Measurements from ENCODE around the gene ALDH7A1.
"Not testable (repeated sequence)": the region's sequence is repeated elsewhere in the genome, so short reads cannot be mapped to it uniquely, and the experiment has no call there.

The ALDH7A1 gene

DNA sequence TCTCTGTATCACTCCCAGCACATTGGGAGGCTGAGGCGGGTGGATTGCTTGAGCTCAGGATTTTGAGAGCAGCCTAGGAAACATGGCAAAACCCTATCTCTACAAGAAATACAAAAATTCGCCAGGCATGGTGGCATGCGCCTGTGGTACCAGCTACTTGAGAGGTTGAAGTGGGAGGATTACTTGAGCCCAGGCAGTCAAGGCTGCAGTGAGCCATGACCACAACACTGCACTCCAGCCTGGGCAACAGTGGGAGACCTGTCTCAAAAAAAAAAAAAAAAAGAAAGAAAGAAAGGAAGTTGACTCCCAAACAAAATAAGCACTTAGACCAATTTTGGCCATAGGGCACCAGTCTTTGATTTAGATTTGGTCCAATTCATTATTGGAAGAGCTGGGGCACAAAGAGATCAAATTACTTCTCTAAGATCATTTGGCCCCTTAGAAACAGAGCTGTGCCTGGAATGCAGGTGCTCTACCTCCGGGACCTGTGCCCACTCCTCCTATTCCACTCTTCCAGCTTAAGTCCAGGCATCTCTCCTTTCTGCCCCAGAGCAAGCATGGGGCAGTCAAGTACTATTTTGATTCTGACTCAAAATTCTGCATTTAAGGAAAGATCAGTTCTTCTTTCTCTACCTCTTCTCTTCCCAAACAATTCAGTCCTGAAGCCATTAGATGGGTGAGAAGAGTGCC is 59.0 kb downstream of the ALDH7A1 start:
- FAIRE-seq (no peak), DNase-seq (ENCODE audit: low spot score) (no peak)

DNA sequence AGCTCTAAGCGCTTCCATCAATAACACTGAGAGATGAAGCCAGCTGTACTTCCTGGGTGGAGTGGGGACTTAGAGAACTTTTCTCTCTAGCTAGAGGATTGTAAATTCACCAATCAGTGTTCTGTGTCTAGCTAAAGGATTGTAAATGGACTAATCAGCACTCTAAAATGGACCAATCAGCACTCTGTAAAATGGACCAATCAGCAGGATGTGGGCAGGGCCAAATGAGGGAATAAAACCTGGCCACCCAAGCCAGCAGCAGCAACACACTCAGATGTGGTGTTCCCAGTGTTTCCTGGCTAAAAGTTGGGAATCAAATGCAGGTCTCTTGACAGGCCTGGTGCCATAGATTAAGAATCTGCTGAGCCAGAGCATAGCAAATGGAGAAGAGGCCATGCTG is 60.5 kb downstream of the ALDH7A1 start:
- no peak for DNase-seq (ENCODE audit: low spot score)
- no peak for FAIRE-seq

DNA sequence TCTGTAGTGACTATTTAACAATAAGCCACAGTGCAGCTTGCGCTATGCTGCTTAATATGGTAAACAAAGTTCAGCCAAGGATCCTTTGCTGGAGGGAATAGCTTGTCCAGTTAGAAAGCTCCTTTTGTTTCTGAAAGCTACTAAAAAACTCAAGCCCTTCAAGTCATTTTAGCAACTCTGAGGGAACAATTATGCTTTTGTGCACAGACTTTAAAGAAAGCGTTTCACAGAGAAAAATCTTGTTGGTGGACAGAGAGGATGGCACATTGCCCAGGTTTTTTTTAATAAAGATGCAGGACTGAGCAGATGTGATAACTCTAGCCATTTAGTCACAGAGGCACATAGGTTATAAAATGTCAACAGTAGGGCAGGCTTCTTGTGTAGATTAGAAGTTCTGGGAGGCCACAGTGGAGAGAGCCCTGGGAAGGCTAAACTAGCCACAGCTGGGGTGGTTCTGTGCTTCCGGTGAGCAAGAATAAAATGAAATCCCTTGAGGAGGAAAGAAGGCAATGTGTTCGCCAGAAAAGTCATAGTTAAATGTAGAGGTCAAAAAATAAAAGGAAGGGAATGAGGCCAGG is 63.4 kb downstream of the ALDH7A1 start:
- FAIRE-seq (no peak), DNase-seq (ENCODE audit: low spot score) (no peak)

DNA sequence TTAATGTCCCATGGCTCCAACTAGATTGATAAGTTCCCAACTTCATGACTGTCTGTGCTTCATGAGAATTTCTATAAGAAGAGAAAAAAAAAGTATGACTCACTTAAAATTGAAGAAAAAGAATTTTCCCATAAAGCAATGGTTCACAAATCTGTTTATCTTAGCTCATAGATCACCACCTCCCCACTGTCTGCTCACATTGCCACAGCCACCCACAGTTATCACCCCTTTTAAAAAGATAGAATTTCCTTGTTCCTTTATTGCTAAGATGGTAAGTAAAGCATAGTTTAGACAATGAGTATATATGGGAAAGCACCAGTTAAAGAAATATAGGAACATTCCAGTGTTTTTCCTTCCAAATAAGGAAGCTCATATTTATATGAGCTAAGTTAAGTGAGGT is 67.1 kb downstream of the ALDH7A1 start:
- FAIRE-seq (no peak), DNase-seq (ENCODE audit: low spot score) (no peak)

DNA sequence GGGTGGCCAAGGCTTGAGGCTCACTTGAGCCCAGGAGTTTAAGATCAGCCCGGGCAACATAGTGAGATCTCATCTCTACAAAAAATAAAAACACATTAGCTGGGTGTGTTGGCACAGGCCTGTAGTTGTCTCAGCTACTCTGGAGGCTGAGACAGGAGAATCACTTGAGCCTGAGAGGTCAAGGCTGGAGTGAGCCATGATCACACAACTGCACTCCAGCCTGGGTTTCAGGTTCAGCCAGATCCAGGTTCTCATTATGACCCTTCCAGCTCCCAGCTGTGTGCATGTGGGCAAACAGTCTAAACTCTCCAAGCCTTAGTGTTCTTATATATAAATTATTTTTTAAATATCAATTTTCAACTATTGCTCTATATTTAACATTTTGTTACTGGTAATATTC is 67.9 kb downstream of the ALDH7A1 start:
- DNase-seq (ENCODE audit: low spot score) (no peak), FAIRE-seq (no peak)

DNA sequence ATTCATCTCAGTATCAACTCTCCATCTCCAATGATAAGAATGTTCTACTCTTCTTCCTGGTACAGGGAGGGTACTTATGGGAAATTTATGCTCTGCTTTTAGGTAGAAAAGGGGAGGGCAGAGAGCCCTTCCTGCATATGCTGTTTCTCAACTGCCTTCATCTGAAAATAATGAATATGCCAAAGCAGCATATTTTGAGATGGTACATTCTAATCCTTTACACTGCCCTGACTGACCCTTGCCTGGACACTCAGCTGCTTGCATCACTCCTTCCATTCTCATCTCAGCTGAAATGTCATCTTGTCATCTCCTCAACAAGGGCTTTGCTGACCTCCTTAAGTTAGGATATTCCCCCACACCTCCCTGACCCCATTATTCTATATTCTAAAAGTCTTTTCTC is 68.5 kb downstream of the ALDH7A1 start:
- FAIRE-seq (no peak), DNase-seq (ENCODE audit: low spot score) (no peak)

DNA sequence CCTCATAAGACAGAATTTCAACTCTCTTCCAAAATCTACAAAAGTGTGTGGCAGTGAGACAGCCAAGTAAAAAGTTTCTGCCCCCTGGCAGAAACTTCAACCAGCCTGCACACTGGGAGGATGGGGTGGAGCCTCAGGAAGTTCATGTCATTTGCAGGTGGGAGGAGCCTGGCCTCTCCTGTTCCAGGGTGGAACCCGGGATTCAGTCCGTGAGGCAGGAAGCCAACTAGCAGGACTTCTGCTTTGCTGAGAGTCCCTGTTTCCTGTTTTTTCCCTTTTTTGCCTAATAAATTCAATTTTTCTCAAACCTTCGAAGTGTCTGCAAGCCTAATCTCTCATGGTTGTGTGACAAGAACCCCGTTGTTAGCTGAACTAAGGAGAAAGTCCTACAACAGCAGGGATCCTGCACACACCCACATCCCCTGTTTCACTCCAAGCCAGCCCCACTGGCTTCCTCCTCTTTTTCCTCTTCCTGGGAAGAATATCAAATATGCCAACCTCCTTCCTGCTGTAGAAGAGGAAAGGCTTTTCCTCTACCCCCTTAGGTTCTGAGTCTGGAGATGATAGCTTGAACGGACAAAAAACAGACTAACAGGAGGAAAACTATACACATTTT is 69.3 kb downstream of the ALDH7A1 start:
- no peak for FAIRE-seq

DNA sequence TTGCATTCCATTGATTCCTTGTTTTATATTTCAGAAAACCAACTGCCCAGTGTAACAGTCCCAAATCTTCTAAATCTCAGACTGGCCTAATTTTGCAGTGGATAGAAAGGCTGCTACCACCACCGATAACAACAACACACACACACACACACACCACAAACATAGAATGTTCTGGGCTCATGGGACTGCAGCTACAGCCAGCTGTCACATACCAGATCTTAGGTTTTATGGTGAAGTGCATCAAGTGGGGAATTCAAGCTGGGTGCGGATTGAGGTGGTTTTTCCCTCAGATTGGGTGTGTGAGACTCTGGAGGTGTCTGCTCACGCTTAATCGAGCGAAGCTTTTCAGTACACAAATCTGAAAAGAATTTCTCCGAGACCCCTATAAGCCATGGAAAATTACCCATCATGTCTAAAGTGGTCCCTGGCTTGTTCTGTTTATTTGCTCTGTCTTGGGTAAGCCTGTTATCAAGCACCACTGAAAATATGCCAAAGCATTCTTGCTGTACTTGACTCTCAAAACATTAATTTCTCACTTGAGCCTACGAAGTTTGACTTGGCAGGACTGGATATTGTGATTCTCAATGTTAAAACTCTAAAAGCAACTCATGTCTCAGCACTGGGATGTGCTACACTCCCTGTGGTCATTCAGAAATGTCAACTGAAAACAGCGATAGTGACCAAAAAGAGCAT is 71.1 kb downstream of the ALDH7A1 start:
- no peak for DNase-seq (ENCODE audit: low spot score)
- no peak for FAIRE-seq

More for the DNA sequence above, 69.3 kb downstream of the ALDH7A1 start:
- no peak for DNase-seq (ENCODE audit: low spot score)

DNA sequence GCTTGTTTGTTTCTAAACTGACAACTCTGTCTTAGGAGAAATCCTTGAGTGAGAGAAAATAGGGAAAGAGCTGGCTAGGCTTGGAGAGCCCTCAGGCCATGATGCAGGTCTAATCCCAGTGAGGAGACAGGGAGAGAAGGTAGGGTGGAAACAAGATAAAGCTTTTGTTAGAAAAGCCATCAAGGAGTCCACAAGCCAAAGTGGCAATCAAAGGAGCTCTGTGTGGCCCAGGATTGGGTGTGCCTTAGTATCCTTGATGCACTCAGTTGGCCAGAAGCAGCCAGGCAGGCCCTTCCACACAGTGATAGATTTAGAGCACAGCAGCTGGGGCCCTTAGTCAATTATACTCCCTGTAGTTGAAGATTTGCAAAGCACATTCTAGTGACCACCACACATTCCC is 73.9 kb downstream of the ALDH7A1 start:
- no peak for FAIRE-seq
- DNase-seq (ENCODE audit: low spot score): no peak

DNA sequence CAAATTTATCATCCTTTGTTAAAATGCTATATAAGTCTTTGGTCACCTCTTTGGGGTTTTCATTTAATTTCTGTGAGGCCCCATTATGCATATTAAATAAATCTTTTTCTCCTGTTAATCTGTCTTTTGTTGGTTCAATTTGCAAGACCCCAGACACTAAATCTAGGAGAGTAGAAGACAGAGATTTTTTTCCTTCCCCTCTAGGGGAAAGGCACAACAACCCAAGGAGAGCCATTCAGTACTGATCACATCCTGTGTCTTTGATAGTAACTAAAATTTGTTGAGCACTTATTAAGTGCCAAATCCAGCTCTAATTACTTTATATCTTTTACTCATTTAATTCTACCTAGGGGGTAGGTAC is 74.4 kb downstream of the ALDH7A1 start:
- FAIRE-seq (no peak), DNase-seq (ENCODE audit: low spot score) (no peak)

DNA sequence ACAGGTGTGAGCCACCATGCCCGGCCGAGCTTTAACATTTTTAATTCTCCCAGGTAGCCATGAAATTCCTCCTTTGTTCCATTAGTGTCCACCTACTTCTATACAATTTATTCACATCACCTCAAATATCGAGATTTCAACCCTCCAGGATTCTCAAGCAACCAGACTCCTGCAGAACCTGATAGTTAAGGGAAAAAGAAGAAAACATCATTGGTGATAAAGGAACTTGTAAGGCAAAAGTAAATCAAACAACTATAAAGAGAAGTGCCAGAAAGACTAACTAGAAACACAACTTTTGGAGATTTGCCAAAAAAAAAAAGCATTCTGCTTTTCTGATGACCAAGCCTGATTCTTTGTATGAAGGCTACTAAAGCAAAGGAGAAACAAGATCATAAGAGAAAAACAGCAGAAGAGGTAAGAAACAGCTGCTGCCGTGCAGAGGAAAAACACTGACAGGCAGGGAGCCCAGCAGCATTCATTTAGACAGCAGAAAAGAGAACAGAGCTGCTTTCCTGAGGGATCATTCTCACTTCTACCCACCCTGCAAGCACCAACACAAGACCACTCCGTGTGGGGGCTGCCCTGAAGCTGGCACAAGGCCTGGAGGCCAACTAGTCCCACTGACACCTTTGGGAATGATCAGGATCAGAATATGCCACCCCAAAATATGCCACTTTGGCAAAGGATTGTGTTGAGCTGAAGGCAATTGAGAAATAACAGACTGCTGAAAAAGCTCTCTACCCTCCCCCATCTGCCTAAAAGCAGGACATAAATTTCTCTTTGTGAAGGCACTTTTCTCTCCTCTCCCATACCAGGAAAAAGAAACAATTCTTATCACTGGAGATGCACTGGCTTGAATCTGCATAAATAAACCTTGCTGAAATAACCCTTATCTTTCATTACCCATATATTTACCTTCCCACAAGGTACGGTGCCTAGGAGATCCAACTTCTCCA is 75.1 kb downstream of the ALDH7A1 start:
- FAIRE-seq (no peak), DNase-seq (ENCODE audit: low spot score) (no peak)

DNA sequence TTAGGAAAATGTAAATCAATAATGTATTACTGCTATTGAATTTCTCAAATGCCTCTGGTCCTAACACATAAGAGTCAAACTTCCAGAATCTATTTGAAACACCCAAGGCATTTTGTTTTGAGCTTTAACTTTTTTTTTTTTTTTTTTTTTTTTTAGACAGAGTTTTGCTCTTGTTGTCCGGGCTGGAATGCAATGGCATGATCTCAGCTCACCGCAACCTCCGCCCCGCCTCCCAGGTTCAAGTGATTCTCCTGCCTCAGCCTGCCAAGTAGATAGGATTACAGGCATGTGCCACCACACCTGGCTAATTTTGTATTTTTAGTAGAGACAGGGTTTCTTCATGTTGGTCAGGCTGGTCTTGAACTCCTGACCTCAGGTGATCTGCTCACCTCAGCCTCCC is 75.8 kb downstream of the ALDH7A1 start:
- FAIRE-seq; DNase-seq (ENCODE audit: low spot score): not testable (repeated sequence)

DNA sequence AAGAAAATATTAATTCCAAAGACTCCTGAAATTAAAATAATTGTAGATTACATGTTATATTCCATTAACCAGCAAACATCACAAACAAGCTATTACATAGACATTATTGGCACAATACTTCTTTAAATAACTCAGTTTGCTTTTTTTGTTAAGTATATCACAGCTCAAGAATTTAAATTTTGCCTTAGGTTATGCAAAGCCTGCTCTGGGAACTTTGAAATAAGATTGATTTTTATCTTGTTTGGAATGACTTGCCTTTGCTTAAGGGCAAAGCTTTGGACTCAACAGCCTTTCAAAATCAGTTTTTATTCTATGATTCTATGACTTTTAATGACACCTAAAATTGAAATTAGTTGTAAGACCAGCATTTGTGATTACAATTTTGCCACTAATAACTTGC is 78.2 kb downstream of the ALDH7A1 start:
- FAIRE-seq (no peak), DNase-seq (ENCODE audit: low spot score) (no peak)

DNA sequence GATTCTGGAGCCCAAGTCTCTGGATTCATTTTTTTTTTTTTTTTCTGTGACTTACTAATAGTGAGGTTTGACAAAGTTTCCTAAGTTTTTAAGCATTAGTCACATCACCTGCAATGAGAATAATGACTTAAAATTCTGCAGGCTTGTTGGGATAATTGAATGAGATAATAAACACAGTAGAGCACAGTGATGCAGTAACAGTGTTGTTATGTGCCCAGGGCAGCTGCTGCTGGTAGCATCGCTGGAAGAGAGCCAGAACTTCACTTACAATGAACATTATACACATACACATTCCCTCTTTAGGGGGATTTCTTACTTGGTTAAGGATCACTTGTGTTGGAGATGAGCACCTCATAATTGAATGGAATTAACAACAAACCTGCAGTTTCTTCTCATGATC is 78.9 kb downstream of the ALDH7A1 start:
- no peak for FAIRE-seq
- peak; percentile 29 for DNase-seq (ENCODE audit: low spot score)

DNA sequence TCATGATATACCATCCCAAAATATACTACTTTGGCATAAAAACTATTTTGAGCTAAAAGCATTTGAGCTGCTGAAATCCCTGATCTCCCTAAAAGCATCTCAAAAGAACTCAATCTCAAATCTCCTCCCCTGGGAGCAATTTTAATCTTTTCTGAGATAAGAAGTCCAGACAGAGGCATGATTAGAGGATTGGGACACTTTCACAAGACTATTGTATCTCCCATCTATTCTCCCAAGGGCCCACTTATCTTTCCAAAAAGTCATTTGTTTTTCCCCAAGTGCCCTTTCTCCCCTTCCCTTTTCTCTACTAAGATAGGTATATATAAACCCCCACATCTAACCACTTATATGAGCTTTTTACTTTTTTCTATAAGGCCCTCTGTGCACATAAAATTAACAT is 79.7 kb downstream of the ALDH7A1 start:
- no peak for FAIRE-seq
- no peak for DNase-seq (ENCODE audit: low spot score)

DNA sequence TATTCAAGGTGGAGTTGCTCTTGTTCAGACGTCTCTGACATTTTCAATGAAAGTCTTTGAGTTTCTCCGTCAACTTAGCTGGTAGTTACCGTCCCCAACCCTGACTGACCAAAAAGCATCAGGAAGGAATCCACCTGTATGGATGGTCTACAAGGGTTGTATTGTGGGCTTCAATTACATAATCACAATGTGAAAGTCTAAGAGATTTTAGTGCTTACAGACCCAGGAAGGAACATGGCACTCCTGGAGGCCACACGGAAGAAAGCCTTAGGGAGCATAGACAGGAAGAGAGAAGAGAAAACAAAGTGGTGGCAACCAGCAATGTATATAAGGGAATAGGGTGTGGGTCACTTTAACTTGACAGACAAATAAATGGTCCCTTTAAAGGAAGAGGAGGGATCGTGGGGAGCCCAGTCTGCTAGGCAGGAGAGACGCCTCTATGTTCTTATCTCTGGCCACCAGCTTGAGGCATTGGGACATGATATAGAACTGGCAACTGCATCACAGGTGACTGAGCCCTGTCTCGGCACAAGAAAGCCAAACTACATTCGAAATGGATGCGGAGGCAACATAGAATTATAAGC is 80.4 kb downstream of the ALDH7A1 start:
- DNase-seq (ENCODE audit: low spot score) (no peak), FAIRE-seq (no peak)

DNA sequence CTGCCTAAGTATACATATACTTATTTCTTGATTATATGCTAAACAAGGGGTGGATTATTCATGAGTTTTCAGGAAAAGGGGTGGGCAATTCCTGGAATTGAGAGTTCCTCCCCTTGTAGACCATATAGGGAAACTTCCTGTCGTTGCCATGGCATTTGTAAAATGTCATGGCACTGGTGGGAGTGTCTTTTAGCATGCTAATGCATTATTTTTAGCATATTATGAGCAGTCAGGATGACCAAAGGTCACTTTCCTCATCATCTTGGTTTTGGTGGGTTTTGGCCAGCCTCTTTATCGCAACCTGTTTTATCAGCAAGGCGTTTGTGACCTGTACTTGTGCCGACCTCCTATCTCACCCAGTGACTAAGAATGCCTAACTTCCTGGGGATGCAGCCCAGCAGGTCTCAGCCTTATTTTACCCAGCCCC is 80.9 kb downstream of the ALDH7A1 start:
- no peak for FAIRE-seq
- DNase-seq (ENCODE audit: low spot score): no peak

DNA sequence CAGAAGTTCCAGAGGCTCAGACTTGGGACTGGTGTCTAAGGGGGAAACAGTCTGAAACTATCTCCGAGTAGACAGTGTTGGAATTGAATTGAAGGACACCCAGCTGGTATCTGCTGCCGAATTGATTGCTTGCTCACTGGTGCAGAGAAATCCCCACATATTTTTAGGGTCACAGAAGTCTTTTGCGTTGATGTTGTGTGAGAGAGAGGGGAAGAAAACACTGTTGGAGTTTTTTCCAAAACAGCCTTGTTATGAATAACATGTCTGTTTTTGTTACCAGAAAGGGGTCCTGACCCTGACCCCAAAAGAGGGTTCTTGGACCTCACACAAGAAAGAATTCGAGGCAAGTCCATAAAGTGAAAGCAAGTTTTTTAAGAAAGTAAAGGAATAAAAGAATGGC is 81.3 kb downstream of the ALDH7A1 start:
- FAIRE-seq (no peak), DNase-seq (ENCODE audit: low spot score) (no peak)

DNA sequence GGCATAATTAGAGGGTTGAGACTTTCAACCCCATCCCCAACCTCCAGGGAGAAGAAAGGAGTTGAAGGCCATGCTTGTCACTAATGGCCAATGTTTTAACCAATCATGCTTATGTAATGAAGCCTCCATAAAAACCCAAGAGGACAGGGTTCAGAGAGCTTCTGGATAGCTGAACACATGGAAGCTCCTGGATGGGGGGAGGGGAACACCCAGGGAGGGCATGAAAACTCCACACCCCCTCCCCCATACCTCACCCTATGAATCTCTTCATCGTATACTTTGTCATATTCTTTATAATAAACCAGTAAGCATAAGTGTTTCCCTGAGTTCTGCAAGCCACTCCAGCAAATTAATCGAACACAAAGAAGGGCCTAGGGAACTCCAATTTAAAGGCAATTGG is 81.7 kb downstream of the ALDH7A1 start:
- DNase-seq (ENCODE audit: low spot score) (no peak), FAIRE-seq (no peak)

DNA sequence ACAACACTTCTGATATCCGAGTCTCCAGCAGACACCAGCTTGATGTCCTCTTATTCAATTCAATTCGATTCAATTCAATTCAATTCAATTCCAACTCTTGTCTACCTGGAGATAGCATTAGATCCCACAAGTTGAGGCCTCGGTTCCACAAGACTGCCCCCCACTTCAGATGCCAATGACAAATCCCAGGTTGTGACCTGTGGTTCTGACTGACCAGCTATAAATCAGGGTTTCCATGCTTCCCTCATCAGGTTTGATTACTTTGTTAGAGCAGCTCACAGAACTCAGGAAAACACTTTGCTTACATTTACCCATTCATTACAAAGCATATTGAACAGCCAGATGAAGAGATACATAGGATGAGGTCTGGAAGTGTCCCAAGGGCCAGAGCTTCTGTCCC is 82.6 kb downstream of the ALDH7A1 start:
- DNase-seq (ENCODE audit: low spot score) (no peak), FAIRE-seq (no peak)

DNA sequence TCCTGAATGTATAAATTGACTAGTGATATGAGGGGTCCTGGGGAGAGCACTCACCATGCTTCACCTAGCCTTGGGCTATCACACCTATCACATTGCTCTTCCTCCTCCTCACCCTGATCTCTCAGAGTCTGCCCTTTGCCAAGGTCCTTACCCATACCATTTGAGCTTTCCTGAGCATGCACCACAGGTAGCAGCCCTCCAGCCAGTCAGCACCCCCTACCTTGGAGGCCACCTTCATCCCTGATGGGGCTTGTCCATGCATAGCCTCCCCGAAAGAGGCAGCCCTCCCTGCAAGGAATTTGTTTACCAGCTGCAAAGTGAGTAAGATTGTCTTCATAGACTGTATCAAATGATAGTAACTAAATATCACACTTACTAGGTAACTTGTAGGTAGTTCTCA is 83.1 kb downstream of the ALDH7A1 start:
- FAIRE-seq (no peak), DNase-seq (ENCODE audit: low spot score) (no peak)

Measured in urothelium cell line (cell line).